SU-DHL-6 (cell line): Measurements from ENCODE around the gene C6orf163.

Source experiments
- H2AFZ ChIP-seq: fragments of 200-600 bp; sonication (generic); 2 replicates; pipeline ENCODE4 v1.6.1; 2014; ENCODE audit warnings: low read depth, mild to moderate bottlenecking, moderate library complexity, mixed read lengths, antibody characterized with exemption, low read length; ENCODE audit not compliant: severe bottlenecking
- H3F3A ChIP-seq: fragments of 200-600 bp; shearing (Covaris generic); 2 replicates; pipeline ENCODE4 v1.6.0; 2016; ENCODE audit warnings: antibody characterized with exemption, mild to moderate bottlenecking; ENCODE audit not compliant: insufficient read depth
- H3K27ac ChIP-seq: fragments of 200-600 bp; sonication (generic); 2 replicates; pipeline ENCODE4 v1.5.1; 2016; ENCODE audit warnings: low read depth, mild to moderate bottlenecking, low read length, moderate library complexity, mixed read lengths
- H3K27me3 ChIP-seq: fragments of 200-600 bp; sonication (generic), shearing (Covaris generic); 2 replicates; pipeline ENCODE4 v1.6.0; 2014; ENCODE audit warnings: mild to moderate bottlenecking, low read length
- H3K36me3 ChIP-seq: fragments of 200-600 bp; sonication (generic); 2 replicates; pipeline ENCODE4 v1.6.1; 2014; ENCODE audit warnings: mild to moderate bottlenecking, low read length, mixed read lengths
- H3K4me2 ChIP-seq: fragments of 300-600, 200-600 bp; shearing (Covaris generic), sonication (generic); 2 replicates; pipeline ENCODE4 v1.6.0; 2014; ENCODE audit warnings: low read length, low read depth, mild to moderate bottlenecking; ENCODE audit not compliant: poor library complexity, severe bottlenecking
- H3K4me3 ChIP-seq: fragments of 200-600 bp; sonication (generic); 2 replicates; pipeline ENCODE4 v1.5.1; 2014; ENCODE audit warnings: antibody characterized with exemption, low read length, mild to moderate bottlenecking, mixed read lengths; ENCODE audit not compliant: insufficient read depth, poor library complexity, severe bottlenecking
- H3K79me2 ChIP-seq: fragments of 200-600 bp; sonication (generic); 2 replicates; pipeline ENCODE4 v1.6.1; 2014; ENCODE audit warnings: mild to moderate bottlenecking, low read length, moderate library complexity; ENCODE audit not compliant: insufficient read depth
- H3K9ac ChIP-seq: fragments of 200-600 bp; sonication (generic); 2 replicates; pipeline ENCODE4 v1.7.0; 2014; ENCODE audit warnings: mild to moderate bottlenecking, low read length
- H3K9me2 ChIP-seq: fragments of 200-600 bp; sonication (generic); replicated peaks from 2 replicates; pipeline ENCODE4 v1.6.1; 2014; ENCODE audit warnings: low read length; ENCODE audit not compliant: insufficient read depth
- H3K9me3 ChIP-seq: fragments of 200-600 bp; sonication (generic); 2 replicates; pipeline ENCODE4 v1.6.1; 2014; ENCODE audit warnings: low read length, mixed read lengths; ENCODE audit not compliant: insufficient read depth
- H4K20me1 ChIP-seq: fragments of 200-600 bp; sonication (generic); 2 replicates; pipeline ENCODE4 v1.6.1; 2014; ENCODE audit warnings: low read depth, mild to moderate bottlenecking, antibody characterized with exemption, low read length, moderate library complexity, mixed read lengths
- CTCF ChIP-seq: fragments of 200-600 bp; sonication (generic); IDR thresholded peaks from one replicate; pipeline ENCODE4 v1.5.1; 2017; ENCODE audit warnings: antibody characterized with exemption, mild to moderate bottlenecking, low read length, moderate library complexity; ENCODE audit not compliant: insufficient read depth, poor library complexity, severe bottlenecking
- EZH2phosphoT487 ChIP-seq: fragments of 200-600 bp; sonication (generic), shearing (Covaris generic); conservative IDR thresholded peaks from 2 replicates; pipeline ENCODE4 v1.6.1; 2018; ENCODE audit warnings: mild to moderate bottlenecking, antibody characterized with exemption, low read length, moderate library complexity, mixed read lengths

C6orf163 gene

DNA sequence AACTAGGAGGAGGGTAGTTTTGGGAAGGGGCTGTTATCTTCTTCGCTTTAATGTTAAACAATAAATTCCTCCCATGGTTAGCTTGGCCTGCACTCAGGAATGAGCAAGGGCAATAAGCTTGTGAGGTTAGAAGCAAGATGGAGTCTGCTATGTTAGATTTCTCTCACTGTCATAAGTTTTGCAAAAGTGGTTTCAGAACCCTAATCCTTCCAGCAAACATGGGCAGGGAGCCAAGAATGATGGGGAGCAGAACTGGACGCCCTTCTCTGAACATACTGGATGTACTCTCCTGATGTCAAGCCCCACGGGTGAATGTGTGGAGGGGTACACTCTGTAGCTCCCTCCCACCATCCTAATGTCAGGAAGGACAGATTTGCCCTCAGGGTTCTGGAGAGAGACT, 22.3 kb downstream of the C6orf163 start:
- H3K9me3 ChIP-seq: 0 out of 2 replicates have a peak, but pooled peaks cover 5% of the 10 kb centered on the region

GRCh38 chr6:87373377-87373776, 28.8 kb downstream of the C6orf163 start:
- H3K4me2 ChIP-seq: no peak overlapping the region
- H3K9ac ChIP-seq: no peak overlapping the region
- no peak overlapping the region for H2AFZ ChIP-seq
- H3K27ac ChIP-seq: no peak overlapping the region
- no peaks in the 10 kb centered on the region for H3K9me3 ChIP-seq
- no peaks in the 10 kb centered on the region for H3F3A ChIP-seq
- no peaks in the 10 kb centered on the region for H3K27me3 ChIP-seq
- no peaks in the 10 kb centered on the region for H3K36me3 ChIP-seq
- no peaks in the 10 kb centered on the region for H4K20me1 ChIP-seq
- TF ChIP-seq EZH2phosphoT487: no peak
- H3K79me2 ChIP-seq: no peaks in the 10 kb centered on the region
- H3K9me2 ChIP-seq: no peaks in the 10 kb centered on the region
- H3K4me3 ChIP-seq: no peak overlapping the region

More for the DNA sequence above, 22.3 kb downstream of the C6orf163 start:
- Histone ChIP-seq H3K27me3 (no peaks in the 10 kb centered on the region), H4K20me1 (no peaks in the 10 kb centered on the region), H3K4me2 (no peak overlapping the region), H3K79me2 (no peaks in the 10 kb centered on the region), H3K27ac (no peak overlapping the region), H3F3A (no peaks in the 10 kb centered on the region), H2AFZ (no peak overlapping the region), H3K9ac (no peak overlapping the region), H3K9me2 (no peaks in the 10 kb centered on the region), H3K36me3 (no peaks in the 10 kb centered on the region), H3K4me3 (no peak overlapping the region)
- TF ChIP-seq CTCF (no peak), EZH2phosphoT487 (no peak)

DNA sequence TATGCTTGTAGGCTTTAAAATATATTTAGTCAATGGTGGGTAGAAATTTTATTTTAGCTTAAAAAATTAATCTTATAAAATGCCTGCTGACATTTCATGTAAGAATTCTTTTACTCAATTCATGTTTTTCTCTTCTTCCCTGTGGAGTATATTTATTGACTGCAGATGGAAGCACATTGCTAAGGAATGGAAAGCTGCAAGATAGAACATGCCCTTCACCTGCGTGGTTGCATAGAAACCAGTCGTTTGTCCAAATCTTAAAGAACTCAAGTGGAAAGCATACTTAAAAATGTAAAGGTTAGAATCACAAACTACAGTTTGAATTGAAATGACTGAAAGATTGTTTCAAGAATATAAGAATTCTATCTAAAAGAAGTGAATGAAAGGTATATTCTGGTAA, 30.7 kb downstream of the C6orf163 start:
- no peak overlapping the region for H3K4me2 ChIP-seq
- H3K27ac ChIP-seq: no peak overlapping the region
- H3K9me3 ChIP-seq: no peaks in the 10 kb centered on the region
- no peaks in the 10 kb centered on the region for H3F3A ChIP-seq
- TF ChIP-seq EZH2phosphoT487 (no peak), CTCF (no peak)
- no peaks in the 10 kb centered on the region for H3K27me3 ChIP-seq
- H2AFZ ChIP-seq: no peak overlapping the region
- H3K4me3 ChIP-seq: no peak overlapping the region
- H3K9ac ChIP-seq: no peak overlapping the region
- H3K9me2 ChIP-seq: no peaks in the 10 kb centered on the region
- H4K20me1 ChIP-seq: no peaks in the 10 kb centered on the region
- H3K79me2 ChIP-seq: no peaks in the 10 kb centered on the region
- no peaks in the 10 kb centered on the region for H3K36me3 ChIP-seq

- Histone ChIP-seq H3K27ac (no peak overlapping the region), H4K20me1 (no peaks in the 10 kb centered on the region), H3K27me3 (no peaks in the 10 kb centered on the region), H3F3A (no peaks in the 10 kb centered on the region), H3K36me3 (no peaks in the 10 kb centered on the region), H3K4me2 (no peak overlapping the region), H3K9me3 (no peaks in the 10 kb centered on the region), H3K4me3 (no peak overlapping the region), H3K9me2 (no peaks in the 10 kb centered on the region), H3K9ac (no peak overlapping the region), H3K79me2 (no peaks in the 10 kb centered on the region), H2AFZ (no peak overlapping the region)
- TF ChIP-seq CTCF: no peak
- TF ChIP-seq EZH2phosphoT487: no peak
Measured at GRCh38 chr6:87376643-87377042, 32.0 kb downstream of the C6orf163 start.
